OCI-LY7 (cell line): Measurements from ENCODE around the gene DLGAP1. TPM values are rescaled to one million over a fixed set of nuclear protein-coding genes. Genes with fewer than 3 reads are reported as not detected.

Experiments used
- BruUV-seq: library from RNA; stranded (reverse); fragments of 400-500 nt; replicated peaks from 2 replicates; lab custom pipeline; 2021; lab: Mats Ljungman, UMichigan
- CTCF ChIA-PET: fragments of 300-600 bp; sonication (Branson Sonifier 250); formaldehyde crosslinking; loops from one replicate; lab custom pipeline; 2022; ENCODE audit warnings: antibody characterized with exemption; ENCODE audit not compliant: unreplicated experiment; lab: Charles Lee
- POLR2A ChIA-PET: fragments of 300-600 bp; sonication (Branson Sonifier 250); formaldehyde crosslinking; loops from one replicate; lab custom pipeline; 2022; ENCODE audit warnings: antibody characterized with exemption; lab: Charles Lee
- DNase-seq: peaks from one replicate; pipeline ENCODE4 v3.0.0-alpha.2; 2015; ENCODE audit warnings: low spot score
- H2AFZ ChIP-seq: fragments of 200-600 bp; sonication (generic), shearing (Covaris generic); 2 replicates; pipeline ENCODE4 v1.6.1; 2014; ENCODE audit warnings: mild to moderate bottlenecking, antibody characterized with exemption, low read length, moderate library complexity
- H3K27ac ChIP-seq: fragments of 200-600 bp; sonication (generic); 2 replicates; pipeline ENCODE4 v1.5.1; 2014; ENCODE audit warnings: mixed run types, low read depth, mild to moderate bottlenecking, moderate library complexity, low read length, inconsistent platforms; ENCODE audit not compliant: poor library complexity, severe bottlenecking
- H3K36me3 ChIP-seq: fragments of 200-600 bp; sonication (generic); 2 replicates; pipeline ENCODE4 v1.6.1; 2014; ENCODE audit warnings: mild to moderate bottlenecking, antibody characterized with exemption, low read length, moderate library complexity, mixed read lengths; ENCODE audit not compliant: insufficient read depth
- H3K4me1 ChIP-seq: fragments of 200-600 bp; sonication (generic); 2 replicates; pipeline ENCODE4 v1.5.1; 2014; ENCODE audit warnings: mild to moderate bottlenecking, low read length; ENCODE audit not compliant: insufficient read depth, poor library complexity, severe bottlenecking
- H3K4me2 ChIP-seq: fragments of 200-600 bp; sonication (generic); 2 replicates; pipeline ENCODE4 v1.6.1; 2014; ENCODE audit warnings: mild to moderate bottlenecking, low read length
- H3K4me3 ChIP-seq: fragments of 200-600 bp; sonication (generic); 2 replicates; pipeline ENCODE4 v1.5.1; 2014; ENCODE audit warnings: mild to moderate bottlenecking, low read depth, low read length; ENCODE audit not compliant: poor library complexity, severe bottlenecking
- H3K79me2 ChIP-seq: fragments of 200-600 bp; sonication (generic); 2 replicates; pipeline ENCODE4 v1.6.1; 2016; ENCODE audit warnings: low read depth, mild to moderate bottlenecking, low read length, moderate library complexity, mixed read lengths; ENCODE audit not compliant: insufficient read depth
- H3K9me2 ChIP-seq: fragments of 200-600 bp; sonication (generic); 2 replicates; pipeline ENCODE4 v1.6.1; 2016; ENCODE audit warnings: mild to moderate bottlenecking, low read length, mixed read lengths; ENCODE audit not compliant: insufficient read depth
- H3K9me3 ChIP-seq: fragments of 200-600 bp; sonication (generic); 2 replicates; pipeline ENCODE4 v1.6.1; 2014; ENCODE audit warnings: mild to moderate bottlenecking, mixed run types, low read length, mixed read lengths
- H4K20me1 ChIP-seq: fragments of 200-600 bp; sonication (generic); 2 replicates; pipeline ENCODE4 v1.6.1; 2014; ENCODE audit warnings: mild to moderate bottlenecking, antibody characterized with exemption, low read length, moderate library complexity, mixed read lengths; ENCODE audit not compliant: insufficient read depth
- CTCF ChIP-seq: fragments of 200-600 bp; sonication (generic); conservative IDR thresholded peaks from 2 replicates; pipeline ENCODE4 v1.5.1; 2014; ENCODE audit warnings: mild to moderate bottlenecking, antibody characterized with exemption, low read length, moderate library complexity, mixed read lengths
- EZH2phosphoT487 ChIP-seq: fragments of 200-600 bp; sonication (generic); IDR thresholded peaks from 2 replicates; pipeline ENCODE4 v1.6.1; 2018; ENCODE audit warnings: low read depth, borderline replicate concordance, mild to moderate bottlenecking, mixed run types, antibody characterized with exemption, low read length, moderate library complexity, mixed read lengths
- intact Hi-C: fragments of 100-400 bp; cut with micrococcal nuclease; formaldehyde crosslinking; loops from one replicate; pipeline ENCODE4 v1.10.0; 2022; ENCODE audit not compliant: unreplicated experiment
- total RNA-seq, 2 experiments: library from RNA; depleted of rRNA in 1 of 2; stranded (reverse); fragments of >200 nt in 1 of 2; shearing (Covaris generic) in 1 of 2; gene quantifications; 2 replicates each; pipeline ENCODE4 v1.2.3, GENCODE V29; 2014 to 2022

Gene DLGAP1
- total RNA-seq, 2 experiments from 2014 or later = 0.22 TPM; not detected in 1

- Histone ChIP-seq H3K36me3 (no peaks in the 10 kb centered on the region), H4K20me1 (no peaks in the 10 kb centered on the region), H2AFZ (peak overlapping the region; percentile 82; the same call in 1 of the 2 replicates), H3K27ac (peak overlapping the region; percentile 89), H3K4me3 (peak overlapping the region; percentile 56), H3K9me2 (no peaks in the 10 kb centered on the region), H3K4me1 (peaks cover 70% of the 10 kb centered on the region), H3K9me3 (no peaks in the 10 kb centered on the region), H3K79me2 (peaks cover 19% of the 10 kb centered on the region; the same call in 1 of the 2 replicates), H3K4me2 (peak overlapping the region; percentile 64)
- no TSS peak for BruUV-seq
- CTCF ChIA-PET = no interaction called here
- TF ChIP-seq CTCF (no peak), EZH2phosphoT487 (no peak)
- DNase-seq = peak; percentile 37
- intact Hi-C loops = no loop called here
- POLR2A ChIA-PET = interaction anchor here (0.5 to 3.1 kb wide), 6 partner anchors 10 to 399 kb away, joined by 3 to 16 read pairs (median 4); no protein-coding TSS in a partner anchor
Measured at GRCh38 chr18:3494569-3494968, 960.5 kb downstream of the DLGAP1 start.

- H3K4me1 ChIP-seq = peaks cover 70% of the 10 kb centered on the region
- DNase-seq = no peak
- no peaks in the 10 kb centered on the region for H4K20me1 ChIP-seq
- H3K9me2 ChIP-seq = no peaks in the 10 kb centered on the region
- POLR2A ChIA-PET = interaction anchor here (0.6 to 3.1 kb wide), 8 partner anchors 9 to 400 kb away, joined by 3 to 16 read pairs (median 4); no protein-coding TSS in a partner anchor
- H3K79me2 ChIP-seq = peaks cover 15% of the 10 kb centered on the region; the same call in 1 of the 2 replicates
- peak overlapping the region; percentile 89 for H3K27ac ChIP-seq
- no peaks in the 10 kb centered on the region for H3K9me3 ChIP-seq
- no peak for TF ChIP-seq CTCF
- no peak for TF ChIP-seq EZH2phosphoT487
- BruUV-seq = no TSS peak
- H2AFZ ChIP-seq = peak overlapping the region; percentile 82; the same call in 1 of the 2 replicates
- intact Hi-C loops = no loop called here
- H3K36me3 ChIP-seq = no peaks in the 10 kb centered on the region
- H3K4me3 ChIP-seq = peak overlapping the region; percentile 56
- CTCF ChIA-PET = no interaction called here
- peak overlapping the region; percentile 64 for H3K4me2 ChIP-seq
Measured at GRCh38 chr18:3494245-3494526, 960.9 kb downstream of the DLGAP1 start.

- peak; percentile 50 for DNase-seq
- Histone ChIP-seq H3K4me1 (peaks cover 70% of the 10 kb centered on the region), H3K4me3 (peak overlapping the region; percentile 56), H3K36me3 (no peaks in the 10 kb centered on the region), H3K9me3 (no peaks in the 10 kb centered on the region), H2AFZ (peak overlapping the region; percentile 82), H3K4me2 (peak overlapping the region; percentile 64), H3K79me2 (peaks cover 15% of the 10 kb centered on the region; the same call in 1 of the 2 replicates), H3K27ac (peak overlapping the region; percentile 89), H4K20me1 (no peaks in the 10 kb centered on the region), H3K9me2 (no peaks in the 10 kb centered on the region)
- ChIA-PET POLR2A (interaction anchor here (0.6 to 3.1 kb wide), 12 partner anchors 9 to 481 kb away, joined by 3 to 16 read pairs (median 4); no protein-coding TSS in a partner anchor), CTCF (interaction anchor here (0.6 kb wide), 1 partner anchor 167 kb away, joined by 6 read pairs; no protein-coding TSS in a partner anchor)
- intact Hi-C loops = no loop called here
- BruUV-seq = TSS peak; percentile 83
- TF ChIP-seq CTCF (no peak), EZH2phosphoT487 (no peak)
Measured at GRCh38 chr18:3493501-3494244, 961.4 kb downstream of the DLGAP1 start.
